WTC11 (cell line): ENCODE data around the gene SCD. TPM values are rescaled to one million over a fixed set of nuclear protein-coding genes. Genes with fewer than 3 reads are reported as not detected.

Experiments used
- ATAC-seq: fragments of 200-7000 bp; cut with Tn5 transposase; 2 replicates; pipeline ENCODE4 v1.10.0; 2021; ENCODE audit warnings: mild to moderate bottlenecking, moderate library complexity
- CTCF ChIA-PET: fragments of 300-600 bp; sonication (Branson Sonifier 250); formaldehyde crosslinking; loops from one replicate; lab custom pipeline; 2021; ENCODE audit warnings: antibody characterized with exemption; lab: Charles Lee
- POLR2A ChIA-PET: fragments of 350-600 bp; sonication (Branson Sonifier 250); formaldehyde crosslinking; loops from one replicate; lab custom pipeline; 2021; ENCODE audit warnings: antibody characterized with exemption; lab: Charles Lee
- DNase-seq: peaks from one replicate; pipeline ENCODE4 v3.0.0; 2021; ENCODE audit warnings: low spot score
- H3K27ac Mint-ChIP-seq: 2 replicates; pipeline ENCODE4 v1.8.0; 2021; ENCODE audit warnings: mixed read lengths
- H3K27me3 Mint-ChIP-seq: 2 replicates; pipeline ENCODE4 v1.8.0; 2021; ENCODE audit warnings: low read depth, mild to moderate bottlenecking, moderate library complexity, mixed read lengths
- H3K36me3 Mint-ChIP-seq: 2 replicates; pipeline ENCODE4 v1.8.0; 2021; ENCODE audit warnings: mixed read lengths
- H3K4me1 Mint-ChIP-seq: 2 replicates; pipeline ENCODE4 v1.8.0; 2022; ENCODE audit warnings: mixed read lengths
- H3K4me3 Mint-ChIP-seq: 2 replicates; pipeline ENCODE4 v1.8.0; 2021; ENCODE audit warnings: mild to moderate bottlenecking, moderate library complexity, mixed read lengths
- H3K9me3 Mint-ChIP-seq: 2 replicates; pipeline ENCODE4 v1.8.0; 2021; ENCODE audit warnings: mixed read lengths
- ATF1 ChIP-seq: sonication (generic); formaldehyde crosslinking; IDR thresholded peaks from 2 replicates; pipeline ENCODE4 v1.8.1; 2023; ENCODE audit warnings: mild to moderate bottlenecking, moderate library complexity, missing genetic modification reagents
- ATF3 ChIP-seq: sonication (generic); formaldehyde crosslinking; conservative IDR thresholded peaks from 2 replicates; pipeline ENCODE4 v1.8.1; 2022; ENCODE audit warnings: mild to moderate bottlenecking, missing genetic modification reagents
- EMX1 ChIP-seq: fragments of 250-450 bp; sonication (Bioruptor Pico); IDR thresholded peaks from 2 replicates; pipeline ENCODE4 v1.8.0; 2021; ENCODE audit warnings: mild to moderate bottlenecking
- GRHL2 ChIP-seq: fragments of 250-450 bp; sonication (Bioruptor Pico); IDR thresholded peaks from 2 replicates; pipeline ENCODE4 v1.8.0; 2022; ENCODE audit warnings: mild to moderate bottlenecking, moderate library complexity; ENCODE audit not compliant: insufficient replicate concordance, severe bottlenecking
- HMGA2 ChIP-seq: fragments of 250-450 bp; sonication (Bioruptor Pico); IDR thresholded peaks from 2 replicates; pipeline ENCODE4 v1.4.0; 2021; ENCODE audit warnings: mild to moderate bottlenecking, moderate library complexity
- HMGXB4 ChIP-seq: sonication (generic); formaldehyde crosslinking; IDR thresholded peaks from 2 replicates; pipeline ENCODE4 v1.8.1; 2023; ENCODE audit warnings: mild to moderate bottlenecking, moderate library complexity, missing genetic modification reagents
- MLX ChIP-seq: sonication (generic); formaldehyde crosslinking; IDR thresholded peaks from 2 replicates; pipeline ENCODE4 v1.8.1; 2023; ENCODE audit warnings: mild to moderate bottlenecking, missing genetic modification reagents, moderate library complexity
- MYBL2 ChIP-seq: sonication (generic); formaldehyde crosslinking; IDR thresholded peaks from 2 replicates; pipeline ENCODE4 v1.8.1; 2023; ENCODE audit warnings: mild to moderate bottlenecking, moderate library complexity, missing genetic modification reagents
- NR2C2 ChIP-seq: sonication (generic); formaldehyde crosslinking; IDR thresholded peaks from 2 replicates; pipeline ENCODE4 v1.8.0; 2022; ENCODE audit warnings: mild to moderate bottlenecking, missing genetic modification reagents
- PRRX2 ChIP-seq: fragments of 250-450 bp; sonication (Bioruptor Pico); IDR thresholded peaks from 2 replicates; pipeline ENCODE4 v1.8.0; 2021; ENCODE audit warnings: mild to moderate bottlenecking
- SOX15 ChIP-seq: fragments of 250-450 bp; sonication (Bioruptor Pico); IDR thresholded peaks from 2 replicates; pipeline ENCODE4 v1.9.0; 2021; ENCODE audit warnings: mild to moderate bottlenecking
- SP1 ChIP-seq: sonication (generic); formaldehyde crosslinking; conservative IDR thresholded peaks from 2 replicates; pipeline ENCODE4 v1.8.1; 2022; ENCODE audit warnings: missing genetic modification reagents
- USF1 ChIP-seq: sonication (generic); formaldehyde crosslinking; IDR thresholded peaks from 2 replicates; pipeline ENCODE4 v1.8.0; 2022; ENCODE audit warnings: mild to moderate bottlenecking, missing genetic modification reagents
- ZBTB43 ChIP-seq: sonication (generic); formaldehyde crosslinking; IDR thresholded peaks from 2 replicates; pipeline ENCODE4 v1.8.1; 2023; ENCODE audit warnings: mild to moderate bottlenecking, missing genetic modification reagents
- ZNF219 ChIP-seq: sonication (generic); formaldehyde crosslinking; IDR thresholded peaks from 2 replicates; pipeline ENCODE4 v1.8.0; 2023; ENCODE audit warnings: missing genetic modification reagents, mild to moderate bottlenecking, borderline replicate concordance
- ZNF263 ChIP-seq: sonication (generic); formaldehyde crosslinking; IDR thresholded peaks from 2 replicates; pipeline ENCODE4 v1.8.1; 2022; ENCODE audit warnings: low read depth, mild to moderate bottlenecking, moderate library complexity, missing genetic modification reagents
- ZNF396 ChIP-seq: fragments of 250-450 bp; sonication (Bioruptor Pico); IDR thresholded peaks from 2 replicates; pipeline ENCODE4 v1.8.0; 2021; ENCODE audit warnings: mild to moderate bottlenecking, moderate library complexity, borderline replicate concordance
- ZNF416 ChIP-seq: fragments of 250-450 bp; sonication (Bioruptor Pico); IDR thresholded peaks from 2 replicates; pipeline ENCODE4 v1.9.0; 2021; ENCODE audit warnings: mild to moderate bottlenecking, inconsistent platforms
- ZNF512 ChIP-seq: sonication (generic); formaldehyde crosslinking; IDR thresholded peaks from 2 replicates; pipeline ENCODE4 v1.8.1; 2022; ENCODE audit warnings: missing genetic modification reagents, borderline replicate concordance
- ZSCAN18 ChIP-seq: fragments of 250-450 bp; sonication (Bioruptor Pico); IDR thresholded peaks from 2 replicates; pipeline ENCODE4 v2.1.2; 2022; ENCODE audit warnings: mild to moderate bottlenecking, moderate library complexity
- total RNA-seq: library from RNA; stranded (reverse); gene quantifications from 3 replicates; pipeline ENCODE4 v1.2.3, GENCODE V29; 2021

Gene SCD
- total RNA-seq, 1 experiment from 2014 or later: 556 TPM

GRCh38 chr10:100349087-100349486, 2.1 kb downstream of the SCD start:
- ATAC-seq (no peak), DNase-seq (no peak)
- Mint-ChIP-seq H3K4me1 (peaks cover 67% of the 10 kb centered on the region), H3K36me3 (peaks cover 65% of the 10 kb centered on the region), H3K27ac (peak overlapping the region; percentile 98), H3K4me3 (peak overlapping the region; percentile 96), H3K9me3 (no peaks in the 10 kb centered on the region), H3K27me3 (no peaks in the 10 kb centered on the region)
- ChIA-PET CTCF (interaction anchor here (0.6 to 1.9 kb wide), 13 partner anchors 9 to 371 kb away, joined by 3 to 11 read pairs (median 4); no protein-coding TSS in a partner anchor), POLR2A (interaction anchor here (5.5 kb wide), 1 partner anchor 25 kb away, joined by 104 read pairs; no protein-coding TSS in a partner anchor)
- TF ChIP-seq ZBTB43 (0 out of 2 replicates have a peak, but pooled peaks have one; percentile 42), MLX (CRISPR knock-in tag) (no peak)

GRCh38 chr10:100349672-100350071, 2.6 kb downstream of the SCD start:
- Mint-ChIP-seq H3K27ac (peak overlapping the region; percentile 92), H3K9me3 (no peaks in the 10 kb centered on the region), H3K4me3 (peak overlapping the region; percentile 96), H3K27me3 (no peaks in the 10 kb centered on the region), H3K36me3 (peaks cover 71% of the 10 kb centered on the region), H3K4me1 (peaks cover 70% of the 10 kb centered on the region)
- TF ChIP-seq NR2C2 (no peak), ZNF396 (CRISPR knock-in tag) (no peak), SOX15 (CRISPR knock-in tag) (no peak), ATF3 (no peak), ATF1 (CRISPR knock-in tag) (no peak), EMX1 (CRISPR knock-in tag) (no peak)
- POLR2A ChIA-PET: interaction anchor here (5.5 kb wide), 1 partner anchor 24 kb away, joined by 104 read pairs; no protein-coding TSS in a partner anchor
- ATAC-seq: no peak
- no peak for DNase-seq
- CTCF ChIA-PET: interaction anchor here (0.6 to 1.9 kb wide), 10 partner anchors 10 to 169 kb away, joined by 3 to 11 read pairs (median 4); no protein-coding TSS in a partner anchor

GRCh38 chr10:100350914-100351485, 4.0 kb downstream of the SCD start:
- H3K4me3 Mint-ChIP-seq: peak overlapping the region; percentile 96
- ChIA-PET POLR2A (interaction anchor here (1.7 kb wide), 1 partner anchor 22 kb away, joined by 5 read pairs; no protein-coding TSS in a partner anchor), CTCF (interaction anchor here (0.9 kb wide), 1 partner anchor 8 kb away, joined by 3 read pairs; no protein-coding TSS in a partner anchor)
- no peaks in the 10 kb centered on the region for H3K27me3 Mint-ChIP-seq
- H3K27ac Mint-ChIP-seq: peak overlapping the region; percentile 92
- H3K36me3 Mint-ChIP-seq: peaks cover 84% of the 10 kb centered on the region
- no peaks in the 10 kb centered on the region for H3K9me3 Mint-ChIP-seq
- peaks cover 70% of the 10 kb centered on the region for H3K4me1 Mint-ChIP-seq
- DNase-seq (no peak), ATAC-seq (no peak)
- TF ChIP-seq HMGXB4 (CRISPR knock-in tag) (no peak), ZNF219 (CRISPR knock-in tag) (no peak), GRHL2 (CRISPR knock-in tag) (no peak), SP1 (CRISPR knock-in tag) (no peak), HMGA2 (CRISPR knock-in tag) (no peak), ZNF416 (CRISPR knock-in tag) (no peak), PRRX2 (no peak), USF1 (CRISPR knock-in tag) (no peak), ZSCAN18 (CRISPR knock-in tag) (no peak), ZNF512 (CRISPR knock-in tag) (no peak), ZNF263 (CRISPR knock-in tag) (no peak), ZBTB43 (no peak), MYBL2 (CRISPR knock-in tag) (no peak), ATF1 (CRISPR knock-in tag) (no peak)
